Right atrium auricular region (tissue), 2 donors: ENCODE measurements around the gene TAF1D. TPM values are rescaled to one million over a fixed set of nuclear protein-coding genes. Genes with fewer than 3 reads are reported as not detected.

Source experiments
- DNase-seq: peaks from one replicate; pipeline ENCODE4 v3.0.0-alpha.2; 2019; ENCODE audit warnings: low spot score
- H3K27ac ChIP-seq, 2 donors: fragments of 200-600 bp; sonication (generic); 1 replicate in 1 of 2; 2 replicates in 1 of 2; pipeline ENCODE4 v1.5.1; 2016 to 2019
- H3K27me3 ChIP-seq, 2 donors: fragments of 200-600 bp; sonication (generic); one replicate each; pipeline versions ENCODE4 v1.5.1 to v1.6.0; 2017 to 2019
- H3K36me3 ChIP-seq: fragments of 200-600 bp; sonication (generic); one replicate; pipeline ENCODE4 v1.5.1; 2016
- H3K4me1 ChIP-seq, 2 donors: fragments of 200-600 bp; sonication (generic); one replicate each; pipeline versions ENCODE4 v1.5.1 to v1.6.0; 2017 to 2019
- H3K4me3 ChIP-seq, 2 donors: fragments of 200-600 bp; sonication (generic); 1 replicate in 1 of 2; 2 replicates in 1 of 2; pipeline ENCODE4 v1.5.1; 2017 to 2019; ENCODE audit warnings: mild to moderate bottlenecking in 1 of 2, moderate library complexity in 1 of 2
- H3K9me3 ChIP-seq, 2 donors: fragments of 200-600 bp; sonication (generic); one replicate each; pipeline ENCODE4 v1.5.1; 2019
- total RNA-seq, 2 donors: library from RNA; depleted of rRNA; stranded (reverse); fragments of >200 nt; gene quantifications; one replicate each; pipeline ENCODE4 v1.1.0, GENCODE V29; 2016
- TF ChIP-seq, protein P1 (sequence below), 2 donors: fragments of 200-600 bp; sonication (generic); IDR thresholded peaks; one replicate each; pipeline ENCODE4 v1.5.1; 2019; ENCODE audit warnings: antibody characterized with exemption in 2 of 2

TAF1D gene
- total RNA-seq, 2 donors from 2014 or later = 33.0 to 36.0 TPM

DNA sequence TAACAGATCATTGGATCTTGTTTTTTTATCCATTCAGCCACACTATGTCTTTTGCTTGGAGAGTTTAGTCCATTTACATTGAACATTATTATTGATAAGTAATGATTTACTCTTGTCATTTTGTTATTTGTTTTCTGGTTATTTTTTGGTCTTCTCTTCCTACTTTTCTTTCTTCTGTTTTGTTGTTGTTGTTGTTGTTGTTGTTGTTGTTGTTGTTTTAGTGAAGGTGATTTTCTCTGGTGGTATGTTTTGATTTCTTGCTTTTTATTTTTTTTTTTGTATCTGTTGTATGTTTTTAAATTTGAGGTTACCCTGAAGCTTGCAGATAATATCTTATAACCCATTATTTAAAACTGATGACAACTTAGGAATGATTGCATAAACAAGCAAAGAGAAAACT, 28.6 kb downstream of the TAF1D start:
- no peak overlapping the region for H3K4me3 ChIP-seq
- no peaks in the 10 kb centered on the region for H3K4me1 ChIP-seq
- H3K27ac ChIP-seq = no peak overlapping the region
- peaks cover 0 to 29% of the 10 kb centered on the region in 2 donors for H3K9me3 ChIP-seq
- DNase-seq = no peak
- peaks cover 36% of the 10 kb centered on the region for H3K36me3 ChIP-seq
- no peaks in the 10 kb centered on the region for H3K27me3 ChIP-seq
- TF ChIP-seq, protein P1, sequence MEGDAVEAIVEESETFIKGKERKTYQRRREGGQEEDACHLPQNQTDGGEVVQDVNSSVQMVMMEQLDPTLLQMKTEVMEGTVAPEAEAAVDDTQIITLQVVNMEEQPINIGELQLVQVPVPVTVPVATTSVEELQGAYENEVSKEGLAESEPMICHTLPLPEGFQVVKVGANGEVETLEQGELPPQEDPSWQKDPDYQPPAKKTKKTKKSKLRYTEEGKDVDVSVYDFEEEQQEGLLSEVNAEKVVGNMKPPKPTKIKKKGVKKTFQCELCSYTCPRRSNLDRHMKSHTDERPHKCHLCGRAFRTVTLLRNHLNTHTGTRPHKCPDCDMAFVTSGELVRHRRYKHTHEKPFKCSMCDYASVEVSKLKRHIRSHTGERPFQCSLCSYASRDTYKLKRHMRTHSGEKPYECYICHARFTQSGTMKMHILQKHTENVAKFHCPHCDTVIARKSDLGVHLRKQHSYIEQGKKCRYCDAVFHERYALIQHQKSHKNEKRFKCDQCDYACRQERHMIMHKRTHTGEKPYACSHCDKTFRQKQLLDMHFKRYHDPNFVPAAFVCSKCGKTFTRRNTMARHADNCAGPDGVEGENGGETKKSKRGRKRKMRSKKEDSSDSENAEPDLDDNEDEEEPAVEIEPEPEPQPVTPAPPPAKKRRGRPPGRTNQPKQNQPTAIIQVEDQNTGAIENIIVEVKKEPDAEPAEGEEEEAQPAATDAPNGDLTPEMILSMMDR (IDR thresholded peaks at IDR 0.05) = no peak

DNA sequence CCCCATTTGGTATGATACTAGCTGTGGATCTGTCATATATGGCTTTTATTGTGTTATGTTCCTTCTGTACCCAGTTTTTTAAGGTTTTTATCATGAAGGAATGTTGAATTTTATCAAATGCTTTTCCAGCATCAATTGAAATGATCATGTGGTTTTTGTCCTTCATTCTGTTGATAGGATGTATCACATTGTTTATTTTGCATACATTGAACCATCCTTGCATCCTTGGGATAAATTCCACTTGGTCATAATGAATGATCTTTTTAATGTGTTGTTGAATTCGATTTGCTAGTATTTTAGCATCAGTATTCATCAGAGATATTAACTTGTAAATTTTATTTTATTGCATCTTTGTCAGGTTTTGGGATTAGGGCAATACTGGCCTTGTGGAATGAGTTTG, 31.1 kb downstream of the TAF1D start:
- no peak for DNase-seq
- Histone ChIP-seq H3K9me3 (peaks cover 0 to 29% of the 10 kb centered on the region in 2 donors), H3K4me1 (no peaks in the 10 kb centered on the region), H3K27ac (no peak overlapping the region), H3K4me3 (no peak overlapping the region), H3K27me3 (no peaks in the 10 kb centered on the region), H3K36me3 (peaks cover 40% of the 10 kb centered on the region)
- TF ChIP-seq, protein P1 (IDR thresholded peaks at IDR 0.05) = no peak

DNA sequence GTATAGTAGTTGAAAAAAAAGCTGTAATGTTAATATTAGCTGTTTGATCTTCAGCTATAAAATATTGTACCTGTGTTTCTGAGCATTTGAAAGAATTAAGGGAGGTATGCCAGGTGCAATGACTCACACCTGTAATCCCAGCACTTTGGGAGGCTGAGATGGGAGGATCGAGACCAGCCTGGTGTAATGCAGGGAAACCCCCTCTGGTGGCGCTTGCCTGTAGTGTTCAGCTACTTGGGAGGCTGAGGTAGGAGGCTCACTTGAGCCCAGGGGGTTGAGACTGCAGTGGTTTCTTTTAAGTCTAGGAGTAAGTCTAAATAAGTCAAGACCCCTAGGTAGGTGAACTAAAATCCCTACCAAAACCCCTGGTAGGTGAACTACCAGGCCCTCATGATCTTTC, 37.1 kb downstream of the TAF1D start:
- TF ChIP-seq, protein P1 (IDR thresholded peaks at IDR 0.05) = no peak
- no peak overlapping the region for H3K27ac ChIP-seq

DNA sequence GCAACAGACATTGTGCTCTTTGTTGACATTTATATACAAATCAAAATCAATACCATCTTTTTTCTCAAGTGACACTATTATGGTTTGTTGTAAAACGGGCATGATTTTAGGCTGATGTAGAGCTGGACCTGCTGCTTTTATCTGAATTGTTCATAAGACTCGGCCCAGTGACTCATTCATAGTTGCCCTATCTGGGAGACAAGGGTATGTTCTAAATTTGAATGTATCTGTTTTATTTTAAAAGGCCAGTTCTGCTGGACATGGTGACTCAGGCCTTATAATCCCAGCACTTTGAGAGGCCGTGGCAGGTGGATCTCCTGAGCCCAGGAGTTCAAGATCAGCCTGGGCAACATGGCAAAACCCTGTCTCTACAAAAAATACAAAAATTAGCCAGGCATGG, 40.5 kb downstream of the TAF1D start:
- no peak overlapping the region for H3K27ac ChIP-seq
- peaks cover 45% of the 10 kb centered on the region for H3K36me3 ChIP-seq

More for the DNA sequence above, 37.1 kb downstream of the TAF1D start:
- no peak for DNase-seq
- peaks cover 0 to 7% of the 10 kb centered on the region in 2 donors for H3K9me3 ChIP-seq
- no peaks in the 10 kb centered on the region for H3K4me1 ChIP-seq
- peaks cover 41% of the 10 kb centered on the region for H3K36me3 ChIP-seq
- H3K4me3 ChIP-seq = no peak overlapping the region
- H3K27me3 ChIP-seq = no peaks in the 10 kb centered on the region

DNA sequence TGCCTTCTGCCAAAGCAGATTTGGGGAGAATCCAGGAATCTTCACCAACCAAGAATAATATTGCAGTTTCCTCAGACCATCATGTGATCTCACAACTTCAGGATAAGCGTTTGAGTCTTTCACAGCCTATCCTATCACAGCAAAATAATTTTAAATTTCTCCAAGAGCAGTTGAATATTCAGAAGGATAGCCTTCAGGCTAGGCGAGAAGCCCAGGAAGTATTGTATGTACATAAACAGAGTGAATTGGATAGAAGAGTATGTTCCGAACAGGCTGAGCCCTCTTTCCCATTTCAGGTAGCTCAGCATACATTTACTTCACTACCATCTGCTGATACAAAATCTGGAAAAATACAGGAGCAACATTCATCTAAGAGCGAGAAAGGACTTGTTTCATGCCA, 43.7 kb downstream of the TAF1D start:
- no peak for DNase-seq

More for the DNA sequence above, 40.5 kb downstream of the TAF1D start:
- Histone ChIP-seq H3K4me1 (no peaks in the 10 kb centered on the region), H3K4me3 (no peak overlapping the region), H3K9me3 (no peaks in the 10 kb centered on the region), H3K27me3 (no peaks in the 10 kb centered on the region)
- TF ChIP-seq, protein P1 (IDR thresholded peaks at IDR 0.05) = no peak
- DNase-seq = no peak

DNA sequence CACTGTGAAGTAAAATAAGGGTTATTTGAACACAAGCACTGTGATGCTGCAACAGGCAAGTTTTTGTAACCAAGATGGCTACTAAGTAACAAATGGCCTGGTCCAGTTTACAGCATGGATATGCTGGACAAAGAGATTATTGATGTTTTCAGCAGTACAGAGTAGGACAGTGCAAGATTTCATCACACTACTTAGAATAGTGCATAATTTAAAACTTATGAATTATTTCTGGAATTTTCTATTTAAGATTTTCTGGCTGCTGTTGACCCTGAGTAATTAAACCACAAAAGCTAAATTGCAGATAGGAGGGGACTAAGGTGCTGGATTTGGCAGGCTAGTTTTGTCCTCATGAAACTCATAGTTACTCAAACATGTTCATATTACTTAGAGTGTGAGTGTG, 46.7 kb downstream of the TAF1D start:
- TF ChIP-seq, protein P1 (IDR thresholded peaks at IDR 0.05) = no peak
- Histone ChIP-seq H3K27ac (no peak overlapping the region), H3K4me3 (no peak overlapping the region), H3K27me3 (no peaks in the 10 kb centered on the region), H3K4me1 (no peaks in the 10 kb centered on the region), H3K9me3 (no peaks in the 10 kb centered on the region), H3K36me3 (peaks cover 67% of the 10 kb centered on the region)
- DNase-seq = no peak

More for the DNA sequence above, 43.7 kb downstream of the TAF1D start:
- TF ChIP-seq, protein P1 (IDR thresholded peaks at IDR 0.05) = no peak
- H3K4me3 ChIP-seq = no peak overlapping the region
- no peak overlapping the region for H3K27ac ChIP-seq
- no peaks in the 10 kb centered on the region for H3K27me3 ChIP-seq
- H3K4me1 ChIP-seq = no peaks in the 10 kb centered on the region
- H3K36me3 ChIP-seq = peaks cover 51% of the 10 kb centered on the region
- no peaks in the 10 kb centered on the region for H3K9me3 ChIP-seq
